Natural killer cell treated with Interleukin-12 subunit alpha and Interleukin-12 subunit beta and Interleukin-15 and Interleukin-18, amount 100 ng/mL, for 72 hours (primary cell): ENCODE measurements around the gene HPD. TPM values are rescaled to one million over a fixed set of nuclear protein-coding genes. Genes with fewer than 3 reads are reported as not detected.
"Not testable (repeated sequence)": the region's sequence is repeated elsewhere in the genome, so short reads cannot be mapped to it uniquely, and the experiment has no call there.

Experiments
- ATAC-seq, 2 donors: fragments of 150-1000 bp; cut with Tn5 transposase in 1 of 2; sonication (Bioruptor Pico), chemical (Tn5 transposase) in 1 of 2; 2 replicates each; pipeline ENCODE4 v1.10.0; 2021
- DNase-seq: peaks from one replicate; pipeline ENCODE4 v3.0.0; 2022; ENCODE audit warnings: low spot score
- H3K27ac Mint-ChIP-seq, 2 donors: 1 replicate in 1 of 2; 2 replicates in 1 of 2; pipeline ENCODE4 v1.8.0; 2022; ENCODE audit warnings: mixed read lengths in 2 of 2, mild to moderate bottlenecking in 1 of 2, moderate library complexity in 1 of 2
- H3K27me3 Mint-ChIP-seq, 2 donors: 1 replicate in 1 of 2; 2 replicates in 1 of 2; pipeline ENCODE4 v1.8.0; 2022; ENCODE audit warnings: mixed read lengths in 2 of 2
- H3K36me3 Mint-ChIP-seq: one replicate; pipeline ENCODE4 v1.8.0; 2022; ENCODE audit warnings: mixed read lengths
- H3K4me1 Mint-ChIP-seq, 2 donors: 1 replicate in 1 of 2; 2 replicates in 1 of 2; pipeline ENCODE4 v1.8.0; 2022; ENCODE audit warnings: low read depth in 2 of 2, mixed read lengths in 2 of 2, mild to moderate bottlenecking in 1 of 2
- H3K4me3 Mint-ChIP-seq: one replicate; pipeline ENCODE4 v1.8.0; 2022; ENCODE audit warnings: mixed read lengths
- H3K9me3 Mint-ChIP-seq: 2 replicates; pipeline ENCODE4 v1.8.0; 2022; ENCODE audit warnings: mixed read lengths
- total RNA-seq, 2 donors: library from RNA; stranded (reverse); gene quantifications; one replicate each; pipeline ENCODE4 v1.2.3, GENCODE V29; 2022

The HPD gene
- total RNA-seq, result not detected

GRCh38 chr12:121858662-121859572 lies at the start of gene HPD:
Gene HPD, minus strand, starts transcription at chr12:121858859. Its CDS starts 36 bp downstream, at chr12:121858823.
- no peaks in the 10 kb centered on the region for H3K4me1 Mint-ChIP-seq
- no peak within 1 kb of the TSS for H3K4me3 Mint-ChIP-seq
- H3K9me3 Mint-ChIP-seq, result no peaks in the 10 kb centered on the region
- DNase-seq (no peak), ATAC-seq (no peak)
- no peak within 1 kb of the TSS for H3K27ac Mint-ChIP-seq
- no peaks in the 10 kb centered on the region for H3K27me3 Mint-ChIP-seq
- no peaks in the 10 kb centered on the region for H3K36me3 Mint-ChIP-seq

- Mint-ChIP-seq H3K27me3 (no peaks in the 10 kb centered on the region), H3K4me1 (peaks cover 6 to 7% of the 10 kb centered on the region in 2 donors), H3K27ac (no peak overlapping the region), H3K36me3 (peaks cover 8% of the 10 kb centered on the region), H3K4me3 (no peak overlapping the region), H3K9me3 (no peaks in the 10 kb centered on the region)
- no peak for ATAC-seq
- DNase-seq, result no peak
Measured at GRCh38 chr12:121905746-121906145, 47.1 kb upstream of the HPD start.

GRCh38 chr12:121903202-121903601 lies 44.5 kb upstream of the HPD start:
- Mint-ChIP-seq H3K4me1 (no peaks in the 10 kb centered on the region), H3K36me3 (no peaks in the 10 kb centered on the region), H3K27me3 (no peaks in the 10 kb centered on the region), H3K27ac (no peak overlapping the region), H3K4me3 (no peak overlapping the region), H3K9me3 (no peaks in the 10 kb centered on the region)
- ATAC-seq, result no peak
- DNase-seq, result no peak

- Mint-ChIP-seq H3K4me1 (peaks cover 0 to 3% of the 10 kb centered on the region in 2 donors), H3K36me3 (peaks cover 5% of the 10 kb centered on the region), H3K27me3 (no peaks in the 10 kb centered on the region), H3K4me3 (no peak overlapping the region), H3K27ac (no peak overlapping the region), H3K9me3 (no peaks in the 10 kb centered on the region)
- no peak for DNase-seq
- ATAC-seq, result no peak
Measured at GRCh38 chr12:121899590-121899989, 40.9 kb upstream of the HPD start.

- DNase-seq (no peak), ATAC-seq (no peak)
- Mint-ChIP-seq H3K9me3 (no peaks in the 10 kb centered on the region), H3K27me3 (no peaks in the 10 kb centered on the region), H3K4me3 (no peak overlapping the region), H3K4me1 (peaks cover 11% of the 10 kb centered on the region in 2 donors), H3K27ac (no peak overlapping the region), H3K36me3 (peaks cover 5% of the 10 kb centered on the region)
Measured at GRCh38 chr12:121898287-121898686, 39.6 kb upstream of the HPD start.

GRCh38 chr12:121894633-121895032 lies 36.0 kb upstream of the HPD start:
- H3K4me3 Mint-ChIP-seq, result no peak overlapping the region
- ATAC-seq (no peak), DNase-seq (no peak)
- no peaks in the 10 kb centered on the region for H3K27me3 Mint-ChIP-seq
- H3K4me1 Mint-ChIP-seq, result peaks cover 17 to 19% of the 10 kb centered on the region in 2 donors
- peaks cover 5% of the 10 kb centered on the region for H3K36me3 Mint-ChIP-seq
- no peaks in the 10 kb centered on the region for H3K9me3 Mint-ChIP-seq
- H3K27ac Mint-ChIP-seq, result peak overlapping the region in 1 of 2 donors; percentile 81

- H3K4me1 Mint-ChIP-seq, result peaks cover 22 to 23% of the 10 kb centered on the region in 2 donors
- no peak for DNase-seq
- H3K9me3 Mint-ChIP-seq, result no peaks in the 10 kb centered on the region
- peaks cover 5% of the 10 kb centered on the region for H3K36me3 Mint-ChIP-seq
- ATAC-seq, result peak in 1 of 2 donors; percentile 34
- no peak overlapping the region for H3K4me3 Mint-ChIP-seq
- peak overlapping the region in 1 of 2 donors; percentile 81 for H3K27ac Mint-ChIP-seq
- H3K27me3 Mint-ChIP-seq, result no peaks in the 10 kb centered on the region
Measured at GRCh38 chr12:121893961-121894460, 35.4 kb upstream of the HPD start.

GRCh38 chr12:121892673-121893561 lies 34.3 kb upstream of the HPD start:
- DNase-seq (no peak), ATAC-seq (no peak)
- Mint-ChIP-seq H3K27me3 (no peaks in the 10 kb centered on the region), H3K4me3 (no peak overlapping the region), H3K4me1 (peaks cover 27 to 33% of the 10 kb centered on the region in 2 donors), H3K9me3 (no peaks in the 10 kb centered on the region), H3K36me3 (peaks cover 5% of the 10 kb centered on the region), H3K27ac (peak overlapping the region in 1 of 2 donors; percentile 56)

GRCh38 chr12:121889661-121890060 lies 31.0 kb upstream of the HPD start:
- Mint-ChIP-seq H3K4me1 (peaks cover 24 to 36% of the 10 kb centered on the region in 2 donors), H3K27ac (peak overlapping the region; percentile 90 to 95), H3K4me3 (peak overlapping the region; percentile 98)
- H3K27me3 Mint-ChIP-seq, H3K36me3 Mint-ChIP-seq, H3K9me3 Mint-ChIP-seq, ATAC-seq, DNase-seq: not testable (repeated sequence)

- peak overlapping the region; percentile 98 for H3K4me3 Mint-ChIP-seq
- no peak for DNase-seq
- H3K27ac Mint-ChIP-seq, result peak overlapping the region; percentile 90 to 95
- ATAC-seq, result no peak
- H3K36me3 Mint-ChIP-seq, result no peaks in the 10 kb centered on the region
- H3K4me1 Mint-ChIP-seq, result peaks cover 23 to 35% of the 10 kb centered on the region in 2 donors
- H3K9me3 Mint-ChIP-seq, result no peaks in the 10 kb centered on the region
- H3K27me3 Mint-ChIP-seq, result peaks cover 0 to 3% of the 10 kb centered on the region in 2 donors
Measured at GRCh38 chr12:121889274-121889624, 30.6 kb upstream of the HPD start.

- ATAC-seq (peak; percentile 98 to 99), DNase-seq (peak; percentile 97)
- no peaks in the 10 kb centered on the region for H3K36me3 Mint-ChIP-seq
- H3K9me3 Mint-ChIP-seq, result no peaks in the 10 kb centered on the region
- H3K27ac Mint-ChIP-seq, result peak within 1 kb of the TSS; percentile 90 to 95
- H3K27me3 Mint-ChIP-seq, result peaks cover 0 to 4% of the 10 kb centered on the region in 2 donors
- peak within 1 kb of the TSS; percentile 98 for H3K4me3 Mint-ChIP-seq
- peaks cover 18 to 29% of the 10 kb centered on the region in 2 donors for H3K4me1 Mint-ChIP-seq
Measured at GRCh38 chr12:121888478-121889273, 30.0 kb upstream of the HPD start, which contains the start of gene PSMD9. Gene PSMD9, plus strand, starts transcription at chr12:121888790. Its CDS starts 67 bp downstream, at chr12:121888857.

- Mint-ChIP-seq H3K36me3 (no peaks in the 10 kb centered on the region), H3K4me1 (peaks cover 16 to 24% of the 10 kb centered on the region in 2 donors), H3K9me3 (no peaks in the 10 kb centered on the region), H3K27ac (peak overlapping the region; percentile 90 to 95), H3K27me3 (peaks cover 0 to 5% of the 10 kb centered on the region in 2 donors), H3K4me3 (peak overlapping the region; percentile 98)
- ATAC-seq (no peak), DNase-seq (no peak)
Measured at GRCh38 chr12:121888083-121888477, 29.4 kb upstream of the HPD start.

GRCh38 chr12:121885129-121885528 lies 26.5 kb upstream of the HPD start:
- ATAC-seq, H3K9me3 Mint-ChIP-seq, H3K4me3 Mint-ChIP-seq, H3K36me3 Mint-ChIP-seq, H3K27ac Mint-ChIP-seq, H3K27me3 Mint-ChIP-seq, DNase-seq: not testable (repeated sequence)
- H3K4me1 Mint-ChIP-seq, result peaks cover 12 to 21% of the 10 kb centered on the region in 2 donors
